Naive thymus-derived CD4-positive, alpha-beta T cell (primary cell): ENCODE measurements around the gene CDKL4. TPM values are rescaled to one million over a fixed set of nuclear protein-coding genes. Genes with fewer than 3 reads are reported as not detected.

Source experiments
- ATAC-seq: fragments of 150-1000 bp; cut with Tn5 transposase; 2 replicates; pipeline ENCODE4 v1.10.0; 2021; ENCODE audit warnings: mild to moderate bottlenecking, moderate library complexity
- CTCF ChIA-PET: fragments of 350-600 bp; sonication (Branson Sonifier 250); formaldehyde crosslinking; loops from one replicate; lab custom pipeline; 2021; ENCODE audit warnings: antibody characterized with exemption; lab: Charles Lee
- POLR2A ChIA-PET: fragments of 350-600 bp; sonication (Branson Sonifier 250); formaldehyde crosslinking; loops from one replicate; lab custom pipeline; 2021; ENCODE audit warnings: antibody characterized with exemption, inconsistent platforms; lab: Charles Lee
- DNase-seq, 9 donors: peaks; one replicate each; pipeline versions ENCODE4 v3.0.0 to v3.0.0-alpha.2; 2020 to 2022; ENCODE audit warnings: mixed read lengths in 1 of 9
- H3K27ac ChIP-seq: one replicate; pipeline ENCODE4 v1.7.0; 2013; ENCODE audit warnings: mild to moderate bottlenecking, low read depth, low read length, moderate library complexity
- H3K27me3 ChIP-seq, 2 donors: one replicate each; pipeline ENCODE4 v1.7.0; 2013; ENCODE audit warnings: low read length in 2 of 2, mild to moderate bottlenecking in 2 of 2, moderate library complexity in 2 of 2; ENCODE audit not compliant: control insufficient read depth in 2 of 2, insufficient read depth in 2 of 2
- H3K36me3 ChIP-seq, 3 experiments: 1 replicate in 2 of 3; 2 replicates in 1 of 3; pipeline ENCODE4 v1.7.0; 2013; ENCODE audit warnings: low read length in 3 of 3, mild to moderate bottlenecking in 3 of 3, moderate library complexity in 1 of 3; ENCODE audit not compliant: insufficient read depth in 3 of 3, control insufficient read depth in 2 of 3
- H3K4me1 ChIP-seq, 2 donors: one replicate each; pipeline ENCODE4 v1.7.0; 2013; ENCODE audit warnings: low read length in 2 of 2, mild to moderate bottlenecking in 2 of 2, moderate library complexity in 1 of 2; ENCODE audit not compliant: control insufficient read depth in 2 of 2, insufficient read depth in 2 of 2
- H3K4me3 ChIP-seq: 2 replicates; pipeline ENCODE4 v1.7.0; 2013; ENCODE audit warnings: mild to moderate bottlenecking, low read length
- H3K9me3 ChIP-seq, 3 experiments: 1 replicate in 2 of 3; 2 replicates in 1 of 3; pipeline ENCODE4 v1.7.0; 2013; ENCODE audit warnings: low read length in 3 of 3; ENCODE audit not compliant: control insufficient read depth in 2 of 3
- H3K27ac Mint-ChIP-seq, 9 donors: one replicate each; pipeline ENCODE4 v1.8.0; 2020 to 2022; ENCODE audit warnings: mixed read lengths in 9 of 9, mild to moderate bottlenecking in 8 of 9, moderate library complexity in 5 of 9, inconsistent platforms in 2 of 9
- H3K27me3 Mint-ChIP-seq, 5 donors: one replicate each; pipeline ENCODE4 v1.8.0; 2021 to 2022; ENCODE audit warnings: mixed read lengths in 5 of 5, mild to moderate bottlenecking in 1 of 5
- H3K36me3 Mint-ChIP-seq, 5 donors: one replicate each; pipeline ENCODE4 v1.8.0; 2020 to 2022; ENCODE audit warnings: mixed read lengths in 5 of 5, mild to moderate bottlenecking in 3 of 5, inconsistent platforms in 1 of 5
- H3K4me1 Mint-ChIP-seq, 7 donors: one replicate each; pipeline ENCODE4 v1.8.0; 2020 to 2022; ENCODE audit warnings: mixed read lengths in 7 of 7, mild to moderate bottlenecking in 3 of 7, inconsistent platforms in 1 of 7
- H3K4me3 Mint-ChIP-seq, 10 donors: one replicate each; pipeline ENCODE4 v1.8.0; 2020 to 2022; ENCODE audit warnings: mild to moderate bottlenecking in 10 of 10, mixed read lengths in 10 of 10, moderate library complexity in 6 of 10, inconsistent platforms in 2 of 10
- H3K9me3 Mint-ChIP-seq, 11 donors: one replicate each; pipeline ENCODE4 v1.8.0; 2020 to 2022; ENCODE audit warnings: mixed read lengths in 11 of 11, mild to moderate bottlenecking in 4 of 11, inconsistent platforms in 1 of 11, moderate library complexity in 1 of 11
- intact Hi-C, 2 donors: fragments of 100-400 bp; cut with micrococcal nuclease; formaldehyde crosslinking; loops; one replicate each; pipeline ENCODE4 v1.15.1; 2023
- polyA plus RNA-seq, 2 donors: library from polyadenylated mRNA; unstranded; fragments of 300-500 nt; fragmentation: Illumina TruSeq; gene quantifications; one replicate each; pipeline ENCODE4 v1.2.3, GENCODE V29; 2021
- total RNA-seq, 6 experiments: library from RNA in 5 of 6; stranded (reverse) in 5 of 6; gene quantifications; 1 replicate in 5 of 6; 2 replicates in 1 of 6; pipeline ENCODE4 v1.2.3 and lab custom pipeline; 2021 to 2026

CDKL4 gene
- total and polyA plus RNA-seq, 7 experiments from 2014 or later: 0.82 TPM; not detected in 6

- H3K27me3 Mint-ChIP-seq: peaks cover 0 to 6% (median 0%) of the 10 kb centered on the region in 5 donors
- H3K27ac Mint-ChIP-seq: peak overlapping the region in 4 of 9 donors; percentile 38 to 88 (median 65)
- H3K4me1 Mint-ChIP-seq: peaks cover 8 to 43% (median 21%) of the 10 kb centered on the region in 7 donors
- CTCF ChIA-PET: interaction anchor here (0.5 to 7.1 kb wide), 19 partner anchors 10 to 525 kb away, joined by 3 to 198 read pairs (median 4); partner anchors contain the start of gene SOS1
- H3K4me3 ChIP-seq: peak overlapping the region; percentile 31
- peak; percentile 58 to 83 (median 78) for DNase-seq
- H3K4me3 Mint-ChIP-seq: peak overlapping the region; percentile 49 to 85 (median 76)
- POLR2A ChIA-PET: interaction anchor here (0.7 to 5.1 kb wide), 7 partner anchors 12 to 171 kb away, joined by 3 to 86 read pairs (median 5); partner anchors contain the start of gene SOS1
- H3K27ac ChIP-seq: no peak overlapping the region
- intact Hi-C loops: loop anchor here (1.0 to 5.0 kb wide), 8 partner anchors 11 to 646 kb away; partner anchors contain the start of genes SOS1 (in 2 of the 2) and SRSF7 (in 1 of the 2)
- H3K36me3 Mint-ChIP-seq: peaks cover 0 to 11% (median 0%) of the 10 kb centered on the region in 5 donors
- H3K4me1 ChIP-seq: peaks cover 4 to 9% of the 10 kb centered on the region in 2 donors
- no peaks in the 10 kb centered on the region for H3K9me3 Mint-ChIP-seq
- H3K27me3 ChIP-seq: no peaks in the 10 kb centered on the region
- peak; percentile 93 for ATAC-seq
- H3K9me3 ChIP-seq: no peaks in the 10 kb centered on the region
- H3K36me3 ChIP-seq: no peaks in the 10 kb centered on the region
Measured at GRCh38 chr2:39227628-39228412, 15.9 kb downstream of the CDKL4 start.

- Histone ChIP-seq H3K36me3 (no peaks in the 10 kb centered on the region), H3K27me3 (no peaks in the 10 kb centered on the region), H3K4me3 (no peak overlapping the region), H3K9me3 (no peaks in the 10 kb centered on the region), H3K27ac (no peak overlapping the region), H3K4me1 (peaks cover 4 to 9% of the 10 kb centered on the region in 2 donors)
- CTCF ChIA-PET: interaction anchor here (0.6 to 1.7 kb wide), 2 partner anchors 80 to 106 kb away, joined by 3 to 8 read pairs; no protein-coding TSS in a partner anchor
- POLR2A ChIA-PET: interaction anchor here (0.7 to 5.1 kb wide), 6 partner anchors 8 to 274 kb away, joined by 3 to 86 read pairs (median 4); partner anchors contain the start of gene SOS1
- DNase-seq: no peak
- no peak for ATAC-seq
- H3K4me1 Mint-ChIP-seq: peaks cover 8 to 51% (median 21%) of the 10 kb centered on the region in 7 donors
- H3K27me3 Mint-ChIP-seq: peaks cover 0 to 6% (median 0%) of the 10 kb centered on the region in 5 donors
- peaks cover 0 to 21% (median 0%) of the 10 kb centered on the region in 5 donors for H3K36me3 Mint-ChIP-seq
- peak overlapping the region in 1 of 9 donors; percentile 60 for H3K27ac Mint-ChIP-seq
- H3K4me3 Mint-ChIP-seq: peak overlapping the region in 1 of 10 donors; percentile 51
- H3K9me3 Mint-ChIP-seq: peaks cover 0 to 5% (median 0%) of the 10 kb centered on the region in 11 donors
- intact Hi-C loops: loop anchor here in 1 of 2 donors (5.0 kb wide), 2 partner anchors 33 to 643 kb away; no protein-coding TSS in a partner anchor
Measured at GRCh38 chr2:39225567-39225966, 18.2 kb downstream of the CDKL4 start.

GRCh38 chr2:39223909-39224308 is 19.9 kb downstream of the CDKL4 start:
- no peak for ATAC-seq
- peaks cover 0 to 8% (median 0%) of the 10 kb centered on the region in 11 donors for H3K9me3 Mint-ChIP-seq
- no peaks in the 10 kb centered on the region for H3K27me3 ChIP-seq
- no peak for DNase-seq
- peaks cover 6 to 57% (median 18%) of the 10 kb centered on the region in 7 donors for H3K4me1 Mint-ChIP-seq
- peaks cover 0 to 25% (median 0%) of the 10 kb centered on the region in 5 donors for H3K36me3 Mint-ChIP-seq
- intact Hi-C loops: no loop called here
- H3K27ac Mint-ChIP-seq: no peak overlapping the region
- POLR2A ChIA-PET: no interaction called here
- H3K9me3 ChIP-seq: no peaks in the 10 kb centered on the region
- H3K27me3 Mint-ChIP-seq: peaks cover 0 to 6% (median 0%) of the 10 kb centered on the region in 5 donors
- H3K4me1 ChIP-seq: peaks cover 4 to 14% of the 10 kb centered on the region in 2 donors
- H3K4me3 ChIP-seq: no peak overlapping the region
- H3K36me3 ChIP-seq: no peaks in the 10 kb centered on the region
- H3K4me3 Mint-ChIP-seq: no peak overlapping the region
- no peak overlapping the region for H3K27ac ChIP-seq
- CTCF ChIA-PET: no interaction called here

- intact Hi-C loops: no loop called here
- H3K27me3 Mint-ChIP-seq: peaks cover 0 to 2% (median 0%) of the 10 kb centered on the region in 5 donors
- H3K4me3 Mint-ChIP-seq: peak overlapping the region in 1 of 10 donors; percentile 13
- peak overlapping the region in 2 of 9 donors; percentile 11 to 30 for H3K27ac Mint-ChIP-seq
- peaks cover 19 to 20% of the 10 kb centered on the region in 2 donors for H3K4me1 ChIP-seq
- no peak overlapping the region for H3K27ac ChIP-seq
- no peak for ATAC-seq
- H3K4me1 Mint-ChIP-seq: peaks cover 17 to 57% (median 27%) of the 10 kb centered on the region in 7 donors
- no peaks in the 10 kb centered on the region for H3K9me3 ChIP-seq
- no peak for DNase-seq
- no peaks in the 10 kb centered on the region for H3K36me3 ChIP-seq
- no peak overlapping the region for H3K4me3 ChIP-seq
- POLR2A ChIA-PET: no interaction called here
- H3K36me3 Mint-ChIP-seq: peaks cover 0 to 22% (median 0%) of the 10 kb centered on the region in 5 donors
- CTCF ChIA-PET: no interaction called here
- peaks cover 0 to 8% (median 0%) of the 10 kb centered on the region in 11 donors for H3K9me3 Mint-ChIP-seq
- no peaks in the 10 kb centered on the region for H3K27me3 ChIP-seq
Measured at GRCh38 chr2:39221459-39221858, 22.3 kb downstream of the CDKL4 start.

GRCh38 chr2:39220136-39220535 is 23.6 kb downstream of the CDKL4 start:
- Histone ChIP-seq H3K27ac (no peak overlapping the region), H3K4me1 (peaks cover 29 to 32% of the 10 kb centered on the region in 2 donors), H3K9me3 (no peaks in the 10 kb centered on the region), H3K27me3 (no peaks in the 10 kb centered on the region), H3K4me3 (no peak overlapping the region), H3K36me3 (no peaks in the 10 kb centered on the region)
- peak overlapping the region in 2 of 9 donors; percentile 77 to 86 for H3K27ac Mint-ChIP-seq
- intact Hi-C loops: no loop called here
- peak overlapping the region in 1 of 10 donors; percentile 43 for H3K4me3 Mint-ChIP-seq
- DNase-seq: no peak
- peaks cover 0 to 8% (median 0%) of the 10 kb centered on the region in 11 donors for H3K9me3 Mint-ChIP-seq
- POLR2A ChIA-PET: interaction anchor here (2.4 kb wide), 1 partner anchor 96 kb away, joined by 13 read pairs; no protein-coding TSS in a partner anchor
- CTCF ChIA-PET: no interaction called here
- H3K36me3 Mint-ChIP-seq: peaks cover 0 to 23% (median 0%) of the 10 kb centered on the region in 5 donors
- no peak for ATAC-seq
- peaks cover 26 to 62% (median 37%) of the 10 kb centered on the region in 7 donors for H3K4me1 Mint-ChIP-seq
- H3K27me3 Mint-ChIP-seq: peaks cover 0 to 2% (median 0%) of the 10 kb centered on the region in 5 donors

- no peaks in the 10 kb centered on the region for H3K36me3 ChIP-seq
- peaks cover 0 to 13% (median 0%) of the 10 kb centered on the region in 11 donors for H3K9me3 Mint-ChIP-seq
- H3K27ac ChIP-seq: no peak overlapping the region
- peaks cover 0 to 2% (median 0%) of the 10 kb centered on the region in 5 donors for H3K27me3 Mint-ChIP-seq
- intact Hi-C loops: loop anchor here (5.0 kb wide), 3 partner anchors 36 to 551 kb away; partner anchors contain the start of genes DHX57 (in 1 of the 2), GALM (in 1 of the 2) and MORN2 (in 1 of the 2)
- H3K27ac Mint-ChIP-seq: peak overlapping the region in 8 of 9 donors; percentile 2 to 97 (median 43)
- ChIA-PET CTCF (interaction anchor here (0.7 to 2.9 kb wide), 3 partner anchors 10 to 1822 kb away, joined by 3 to 15 read pairs (median 3); no protein-coding TSS in a partner anchor), POLR2A (interaction anchor here (0.7 to 3.5 kb wide), 5 partner anchors 9 to 100 kb away, joined by 3 to 35 read pairs (median 4); partner anchors contain the start of gene SOS1)
- H3K36me3 Mint-ChIP-seq: peaks cover 0 to 31% (median 0%) of the 10 kb centered on the region in 5 donors
- H3K4me3 Mint-ChIP-seq: peak overlapping the region in 3 of 10 donors; percentile 37 to 59 (median 56)
- H3K27me3 ChIP-seq: no peaks in the 10 kb centered on the region
- ATAC-seq (no peak), DNase-seq (no peak)
- peaks cover 26 to 69% (median 38%) of the 10 kb centered on the region in 7 donors for H3K4me1 Mint-ChIP-seq
- H3K4me1 ChIP-seq: peaks cover 29 to 38% of the 10 kb centered on the region in 2 donors
- no peaks in the 10 kb centered on the region for H3K9me3 ChIP-seq
- no peak overlapping the region for H3K4me3 ChIP-seq
Measured at GRCh38 chr2:39218391-39218790, 25.4 kb downstream of the CDKL4 start.
